Measurements from ENCODE around the gene HERC4.
A peak's percentile ranks its signal among the peaks of the same experiment; 100 is the strongest.

Gene HERC4, protein sequence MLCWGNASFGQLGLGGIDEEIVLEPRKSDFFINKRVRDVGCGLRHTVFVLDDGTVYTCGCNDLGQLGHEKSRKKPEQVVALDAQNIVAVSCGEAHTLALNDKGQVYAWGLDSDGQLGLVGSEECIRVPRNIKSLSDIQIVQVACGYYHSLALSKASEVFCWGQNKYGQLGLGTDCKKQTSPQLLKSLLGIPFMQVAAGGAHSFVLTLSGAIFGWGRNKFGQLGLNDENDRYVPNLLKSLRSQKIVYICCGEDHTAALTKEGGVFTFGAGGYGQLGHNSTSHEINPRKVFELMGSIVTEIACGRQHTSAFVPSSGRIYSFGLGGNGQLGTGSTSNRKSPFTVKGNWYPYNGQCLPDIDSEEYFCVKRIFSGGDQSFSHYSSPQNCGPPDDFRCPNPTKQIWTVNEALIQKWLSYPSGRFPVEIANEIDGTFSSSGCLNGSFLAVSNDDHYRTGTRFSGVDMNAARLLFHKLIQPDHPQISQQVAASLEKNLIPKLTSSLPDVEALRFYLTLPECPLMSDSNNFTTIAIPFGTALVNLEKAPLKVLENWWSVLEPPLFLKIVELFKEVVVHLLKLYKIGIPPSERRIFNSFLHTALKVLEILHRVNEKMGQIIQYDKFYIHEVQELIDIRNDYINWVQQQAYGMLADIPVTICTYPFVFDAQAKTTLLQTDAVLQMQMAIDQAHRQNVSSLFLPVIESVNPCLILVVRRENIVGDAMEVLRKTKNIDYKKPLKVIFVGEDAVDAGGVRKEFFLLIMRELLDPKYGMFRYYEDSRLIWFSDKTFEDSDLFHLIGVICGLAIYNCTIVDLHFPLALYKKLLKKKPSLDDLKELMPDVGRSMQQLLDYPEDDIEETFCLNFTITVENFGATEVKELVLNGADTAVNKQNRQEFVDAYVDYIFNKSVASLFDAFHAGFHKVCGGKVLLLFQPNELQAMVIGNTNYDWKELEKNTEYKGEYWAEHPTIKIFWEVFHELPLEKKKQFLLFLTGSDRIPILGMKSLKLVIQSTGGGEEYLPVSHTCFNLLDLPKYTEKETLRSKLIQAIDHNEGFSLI

DNA sequence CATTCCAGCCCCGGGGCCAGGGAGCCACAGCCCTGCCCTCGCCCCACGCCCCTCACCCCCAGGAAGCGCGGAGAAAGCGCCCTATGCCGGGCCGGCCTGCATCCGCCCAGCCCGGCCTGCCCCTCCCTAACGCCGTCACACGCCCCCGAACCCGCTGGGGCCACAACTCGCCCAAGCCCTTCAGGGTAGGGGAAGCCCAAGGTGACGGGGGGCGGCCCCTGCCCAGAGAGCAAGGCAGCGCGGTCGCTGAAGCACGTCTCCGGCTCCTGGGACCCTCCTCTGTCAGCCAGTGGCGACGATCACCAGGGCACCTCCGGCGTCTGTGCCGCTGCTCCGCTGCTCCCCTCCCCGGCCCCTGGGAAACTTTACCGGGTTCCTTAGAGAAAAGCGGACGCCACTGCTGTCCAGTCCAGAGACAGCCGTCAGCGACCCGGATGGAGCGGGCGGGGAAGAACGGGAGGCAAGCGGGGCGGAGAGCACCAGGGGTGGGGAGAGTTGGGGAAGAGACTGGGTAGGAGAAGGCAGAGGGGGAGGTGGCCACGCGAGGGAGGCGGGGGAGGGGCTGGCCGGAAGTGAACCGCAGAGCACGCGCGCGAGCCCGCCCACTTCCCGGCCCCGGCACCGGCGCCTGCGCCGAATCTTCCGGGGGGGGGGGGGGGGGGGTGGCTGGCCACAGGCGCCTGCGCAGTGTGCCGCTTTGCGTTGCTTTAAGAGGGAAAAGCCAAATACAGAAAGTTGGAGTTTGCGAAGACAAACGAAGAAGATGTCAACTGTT is at the start of gene HERC4:
Gene HERC4 (minus strand): TSS at position 509 of the 775 bp plus-strand sequence. CDS start 2,175 bp downstream, outside the sequence.
- Histone ChIP-seq H3K79me2 (ENCODE audit: insufficient read depth, low read length) (peaks cover 48% of the 10 kb centered on the region), H4K20me1 (ENCODE audit: insufficient read depth, low read length, poor library complexity, severe bottlenecking) (peaks cover 39% of the 10 kb centered on the region), H3K4me3 (ENCODE audit: low read length, poor library complexity, severe bottlenecking) (peak within 1 kb of the TSS; percentile 99), H3K4me1 (ENCODE audit: insufficient read depth, low read length, poor library complexity, severe bottlenecking) (peaks cover 36% of the 10 kb centered on the region), H2AFZ (ENCODE audit: low read length) (peak within 1 kb of the TSS; percentile 100), H3K9ac (ENCODE audit: low read depth, low read length, poor library complexity, severe bottlenecking) (peak within 1 kb of the TSS; percentile 94), H3F3A (ENCODE audit: low read depth) (no peaks in the 10 kb centered on the region), H3K36me3 (ENCODE audit: insufficient read depth, low read length) (no peaks in the 10 kb centered on the region), H3K9me2 (replicated peaks; ENCODE audit: low read depth, low read length) (no peaks in the 10 kb centered on the region), H3K9me3 (ENCODE audit: insufficient read depth, low read depth, low read length) (no peaks in the 10 kb centered on the region), H3K27me3 (ENCODE audit: insufficient read depth, low read length, poor library complexity, severe bottlenecking) (no peaks in the 10 kb centered on the region), H3K4me2 (ENCODE audit: low read depth, low read length, poor library complexity, severe bottlenecking) (peak within 1 kb of the TSS; percentile 98)
- TF ChIP-seq EZH2phosphoT487 (IDR thresholded peaks at IDR 0.05; ENCODE audit: borderline replicate concordance): no peak
- TF ChIP-seq, protein P1, sequence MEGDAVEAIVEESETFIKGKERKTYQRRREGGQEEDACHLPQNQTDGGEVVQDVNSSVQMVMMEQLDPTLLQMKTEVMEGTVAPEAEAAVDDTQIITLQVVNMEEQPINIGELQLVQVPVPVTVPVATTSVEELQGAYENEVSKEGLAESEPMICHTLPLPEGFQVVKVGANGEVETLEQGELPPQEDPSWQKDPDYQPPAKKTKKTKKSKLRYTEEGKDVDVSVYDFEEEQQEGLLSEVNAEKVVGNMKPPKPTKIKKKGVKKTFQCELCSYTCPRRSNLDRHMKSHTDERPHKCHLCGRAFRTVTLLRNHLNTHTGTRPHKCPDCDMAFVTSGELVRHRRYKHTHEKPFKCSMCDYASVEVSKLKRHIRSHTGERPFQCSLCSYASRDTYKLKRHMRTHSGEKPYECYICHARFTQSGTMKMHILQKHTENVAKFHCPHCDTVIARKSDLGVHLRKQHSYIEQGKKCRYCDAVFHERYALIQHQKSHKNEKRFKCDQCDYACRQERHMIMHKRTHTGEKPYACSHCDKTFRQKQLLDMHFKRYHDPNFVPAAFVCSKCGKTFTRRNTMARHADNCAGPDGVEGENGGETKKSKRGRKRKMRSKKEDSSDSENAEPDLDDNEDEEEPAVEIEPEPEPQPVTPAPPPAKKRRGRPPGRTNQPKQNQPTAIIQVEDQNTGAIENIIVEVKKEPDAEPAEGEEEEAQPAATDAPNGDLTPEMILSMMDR (conservative IDR thresholded peaks at IDR 0.05; ENCODE audit: low read length): no peak

DNA sequence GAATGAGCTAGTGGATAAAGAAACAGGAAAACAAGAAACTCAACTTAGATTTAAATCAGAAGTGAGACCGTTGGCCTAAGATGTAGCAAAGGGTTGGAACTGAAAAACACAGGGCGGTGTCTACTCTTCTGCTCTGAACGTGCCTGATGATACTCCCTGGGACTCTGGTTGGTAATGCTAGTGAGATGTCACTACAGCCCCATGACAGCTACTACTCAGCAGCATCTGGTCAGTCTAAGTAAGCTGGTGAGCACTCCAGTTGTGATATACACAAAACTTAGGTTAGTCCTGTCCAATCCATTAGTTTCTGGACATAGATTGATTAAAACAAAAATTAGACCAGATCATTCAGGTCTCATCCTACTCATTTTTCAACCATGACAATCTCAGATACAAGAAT is 49.6 kb upstream of the HERC4 start:
- H3K79me2 ChIP-seq (ENCODE audit: insufficient read depth, low read length): no peaks in the 10 kb centered on the region
- H3K4me2 ChIP-seq (ENCODE audit: low read depth, low read length, poor library complexity, severe bottlenecking): no peak overlapping the region
- H3K4me1 ChIP-seq (ENCODE audit: insufficient read depth, low read length, poor library complexity, severe bottlenecking): no peaks in the 10 kb centered on the region
- no peaks in the 10 kb centered on the region for H3F3A ChIP-seq (ENCODE audit: low read depth)
- no peaks in the 10 kb centered on the region for H4K20me1 ChIP-seq (ENCODE audit: insufficient read depth, low read length, poor library complexity, severe bottlenecking)
- H3K9me3 ChIP-seq (ENCODE audit: insufficient read depth, low read depth, low read length): no peaks in the 10 kb centered on the region
- no peaks in the 10 kb centered on the region for H3K36me3 ChIP-seq (ENCODE audit: insufficient read depth, low read length)
- no peaks in the 10 kb centered on the region for H3K27me3 ChIP-seq (ENCODE audit: insufficient read depth, low read length, poor library complexity, severe bottlenecking)
- H3K9ac ChIP-seq (ENCODE audit: low read depth, low read length, poor library complexity, severe bottlenecking): no peak overlapping the region
- no peaks in the 10 kb centered on the region for H3K9me2 ChIP-seq (replicated peaks; ENCODE audit: low read depth, low read length)
- H2AFZ ChIP-seq (ENCODE audit: low read length): no peak overlapping the region
- TF ChIP-seq EZH2phosphoT487 (IDR thresholded peaks at IDR 0.05; ENCODE audit: borderline replicate concordance): no peak
- TF ChIP-seq, protein P1 (conservative IDR thresholded peaks at IDR 0.05; ENCODE audit: low read length): no peak
- H3K4me3 ChIP-seq (ENCODE audit: low read length, poor library complexity, severe bottlenecking): no peak overlapping the region

DNA sequence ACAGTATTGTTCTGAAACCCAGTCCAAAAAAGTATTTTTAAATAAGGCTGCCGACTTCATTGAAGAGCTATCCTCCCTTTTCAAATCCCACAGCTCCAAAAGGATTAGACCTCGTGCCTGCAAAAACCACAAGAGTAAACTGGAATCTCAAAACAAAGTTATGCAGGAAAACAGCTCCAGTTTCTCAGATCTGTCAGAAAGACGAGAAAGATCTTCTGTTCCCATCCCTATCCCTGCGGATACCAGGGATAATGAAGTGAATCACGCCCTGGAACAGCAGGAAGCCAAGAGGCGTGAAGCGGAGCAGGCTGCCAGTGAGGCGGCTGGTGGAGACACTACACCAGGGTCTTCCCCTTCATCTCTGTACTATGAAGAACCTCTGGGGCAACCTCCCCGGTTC is 46.8 kb upstream of the HERC4 start:
- no peaks in the 10 kb centered on the region for H3K79me2 ChIP-seq (ENCODE audit: insufficient read depth, low read length)
- TF ChIP-seq EZH2phosphoT487 (IDR thresholded peaks at IDR 0.05; ENCODE audit: borderline replicate concordance): no peak
- TF ChIP-seq, protein P1 (conservative IDR thresholded peaks at IDR 0.05; ENCODE audit: low read length): no peak
- H3K4me2 ChIP-seq (ENCODE audit: low read depth, low read length, poor library complexity, severe bottlenecking): no peak overlapping the region
- H3F3A ChIP-seq (ENCODE audit: low read depth): no peaks in the 10 kb centered on the region
- H4K20me1 ChIP-seq (ENCODE audit: insufficient read depth, low read length, poor library complexity, severe bottlenecking): no peaks in the 10 kb centered on the region
- H3K4me3 ChIP-seq (ENCODE audit: low read length, poor library complexity, severe bottlenecking): no peak overlapping the region
- H3K27me3 ChIP-seq (ENCODE audit: insufficient read depth, low read length, poor library complexity, severe bottlenecking): no peaks in the 10 kb centered on the region
- no peaks in the 10 kb centered on the region for H3K4me1 ChIP-seq (ENCODE audit: insufficient read depth, low read length, poor library complexity, severe bottlenecking)
- no peaks in the 10 kb centered on the region for H3K36me3 ChIP-seq (ENCODE audit: insufficient read depth, low read length)
- no peak overlapping the region for H3K9ac ChIP-seq (ENCODE audit: low read depth, low read length, poor library complexity, severe bottlenecking)
- no peak overlapping the region for H2AFZ ChIP-seq (ENCODE audit: low read length)
- H3K9me3 ChIP-seq (ENCODE audit: insufficient read depth, low read depth, low read length): no peaks in the 10 kb centered on the region
- H3K9me2 ChIP-seq (replicated peaks; ENCODE audit: low read depth, low read length): no peaks in the 10 kb centered on the region

Data from Loucy (cell line).